Measurements from ENCODE around the gene CRYZL1.

DNA sequence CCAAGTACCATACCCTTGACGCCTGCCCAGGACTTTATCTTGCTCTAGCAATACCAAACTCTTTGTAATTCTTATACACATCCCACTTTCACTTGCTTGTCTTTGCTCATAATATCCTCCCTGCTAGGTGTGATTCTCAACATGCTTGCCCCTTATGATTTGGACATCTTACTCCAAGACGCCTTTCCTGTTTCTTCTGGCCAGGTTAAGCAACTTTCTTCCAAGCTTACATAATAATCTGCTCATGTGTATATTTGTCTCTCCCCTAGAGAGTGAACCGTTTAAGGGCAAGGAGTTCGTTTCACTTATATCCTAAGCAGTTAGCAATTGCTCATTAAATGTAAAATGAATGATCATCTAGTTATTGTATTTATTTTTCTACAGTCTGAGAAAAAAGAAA, 21.8 kb downstream of the CRYZL1 start:
- no peak for TF ChIP-seq CTCF (IDR thresholded peaks at IDR 0.05)
- TF ChIP-seq, protein P1, sequence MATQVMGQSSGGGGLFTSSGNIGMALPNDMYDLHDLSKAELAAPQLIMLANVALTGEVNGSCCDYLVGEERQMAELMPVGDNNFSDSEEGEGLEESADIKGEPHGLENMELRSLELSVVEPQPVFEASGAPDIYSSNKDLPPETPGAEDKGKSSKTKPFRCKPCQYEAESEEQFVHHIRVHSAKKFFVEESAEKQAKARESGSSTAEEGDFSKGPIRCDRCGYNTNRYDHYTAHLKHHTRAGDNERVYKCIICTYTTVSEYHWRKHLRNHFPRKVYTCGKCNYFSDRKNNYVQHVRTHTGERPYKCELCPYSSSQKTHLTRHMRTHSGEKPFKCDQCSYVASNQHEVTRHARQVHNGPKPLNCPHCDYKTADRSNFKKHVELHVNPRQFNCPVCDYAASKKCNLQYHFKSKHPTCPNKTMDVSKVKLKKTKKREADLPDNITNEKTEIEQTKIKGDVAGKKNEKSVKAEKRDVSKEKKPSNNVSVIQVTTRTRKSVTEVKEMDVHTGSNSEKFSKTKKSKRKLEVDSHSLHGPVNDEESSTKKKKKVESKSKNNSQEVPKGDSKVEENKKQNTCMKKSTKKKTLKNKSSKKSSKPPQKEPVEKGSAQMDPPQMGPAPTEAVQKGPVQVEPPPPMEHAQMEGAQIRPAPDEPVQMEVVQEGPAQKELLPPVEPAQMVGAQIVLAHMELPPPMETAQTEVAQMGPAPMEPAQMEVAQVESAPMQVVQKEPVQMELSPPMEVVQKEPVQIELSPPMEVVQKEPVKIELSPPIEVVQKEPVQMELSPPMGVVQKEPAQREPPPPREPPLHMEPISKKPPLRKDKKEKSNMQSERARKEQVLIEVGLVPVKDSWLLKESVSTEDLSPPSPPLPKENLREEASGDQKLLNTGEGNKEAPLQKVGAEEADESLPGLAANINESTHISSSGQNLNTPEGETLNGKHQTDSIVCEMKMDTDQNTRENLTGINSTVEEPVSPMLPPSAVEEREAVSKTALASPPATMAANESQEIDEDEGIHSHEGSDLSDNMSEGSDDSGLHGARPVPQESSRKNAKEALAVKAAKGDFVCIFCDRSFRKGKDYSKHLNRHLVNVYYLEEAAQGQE (IDR thresholded peaks at IDR 0.05; ENCODE audit: insufficient read depth in 1 of 2, low read depth in 2 of 2, low read length in 1 of 2), result no peak
- no peak for TF ChIP-seq POLR2AphosphoS5 (IDR thresholded peaks at IDR 0.05; ENCODE audit: low read depth, low read length)
- no peak for TF ChIP-seq TCF7L2 (IDR thresholded peaks at IDR 0.05; ENCODE audit: low read depth, low read length)
- no peak for TF ChIP-seq SIN3A (IDR thresholded peaks at IDR 0.05; ENCODE audit: borderline replicate concordance, insufficient read depth, low read depth, low read length)
